ENCODE data around the gene GNG14. TPM values are rescaled to one million over a fixed set of nuclear protein-coding genes. Genes with fewer than 3 reads are reported as not detected.
"Not testable (repeated sequence)": the region's sequence is repeated elsewhere in the genome, so short reads cannot be mapped to it uniquely, and the experiment has no call there.

GNG14 gene
- total and polyA plus RNA-seq, 10 of the 15 experiments (the other 5 are each of a cell fraction or from before 2014, with no cell fraction given) = not detected

- SMC1A ChIA-PET (ENCODE audit: uncharacterized antibody, unreplicated experiment); FAIRE-seq; H3K4me1 ChIP-seq (ENCODE audit: control insufficient read depth, insufficient read depth, low read length); H4K20me1 ChIP-seq (ENCODE audit: control insufficient read depth, insufficient read depth); H3K4me2 ChIP-seq (ENCODE audit: control insufficient read depth, insufficient read depth); in situ Hi-C loops (cut with MboI); RAD21 ChIA-PET (ENCODE audit: unreplicated experiment); H3K27me3 ChIP-seq (replicated peaks in 1 of 2; ENCODE audit: control insufficient read depth in 2 of 2, insufficient read depth in 2 of 2, low read length in 1 of 2); H3K79me2 ChIP-seq (ENCODE audit: control insufficient read depth, insufficient read depth, low read length); H2AFZ ChIP-seq (ENCODE audit: control insufficient read depth, low read depth, low read length); DNase-seq (ENCODE audit: low read depth, low spot score); CTCF ChIA-PET; H3K27ac ChIP-seq (ENCODE audit: control insufficient read depth, insufficient read depth); BruUV-seq (replicated peaks); ATAC-seq; H3K9ac ChIP-seq (ENCODE audit: control insufficient read depth, insufficient read depth, low read length); H3K9me3 ChIP-seq (replicated peaks; ENCODE audit: control insufficient read depth, insufficient read depth, low read length); intact Hi-C loops (cut with micrococcal nuclease; ENCODE audit: unreplicated experiment); H3K4me3 ChIP-seq: not testable (repeated sequence)
- H3K36me3 ChIP-seq (ENCODE audit: control insufficient read depth in 2 of 2, insufficient read depth in 2 of 2, low read length in 1 of 2) = peaks cover 26 to 31% of the 10 kb centered on the region in 2 experiments
- WGBS (ENCODE audit: insufficient coverage, insufficient replicate concordance, low lambda C conversion rate, missing lambda C conversion rate) = 61% methylated on average over 11 of the region's 14 CpGs
- POLR2A ChIA-PET = interaction anchor here (0.6 kb wide), 1 partner anchor 40 kb away, joined by 5 read pairs; no protein-coding TSS in a partner anchor
- TF ChIP-seq, protein P1, sequence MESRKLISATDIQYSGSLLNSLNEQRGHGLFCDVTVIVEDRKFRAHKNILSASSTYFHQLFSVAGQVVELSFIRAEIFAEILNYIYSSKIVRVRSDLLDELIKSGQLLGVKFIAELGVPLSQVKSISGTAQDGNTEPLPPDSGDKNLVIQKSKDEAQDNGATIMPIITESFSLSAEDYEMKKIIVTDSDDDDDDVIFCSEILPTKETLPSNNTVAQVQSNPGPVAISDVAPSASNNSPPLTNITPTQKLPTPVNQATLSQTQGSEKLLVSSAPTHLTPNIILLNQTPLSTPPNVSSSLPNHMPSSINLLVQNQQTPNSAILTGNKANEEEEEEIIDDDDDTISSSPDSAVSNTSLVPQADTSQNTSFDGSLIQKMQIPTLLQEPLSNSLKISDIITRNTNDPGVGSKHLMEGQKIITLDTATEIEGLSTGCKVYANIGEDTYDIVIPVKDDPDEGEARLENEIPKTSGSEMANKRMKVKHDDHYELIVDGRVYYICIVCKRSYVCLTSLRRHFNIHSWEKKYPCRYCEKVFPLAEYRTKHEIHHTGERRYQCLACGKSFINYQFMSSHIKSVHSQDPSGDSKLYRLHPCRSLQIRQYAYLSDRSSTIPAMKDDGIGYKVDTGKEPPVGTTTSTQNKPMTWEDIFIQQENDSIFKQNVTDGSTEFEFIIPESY (IDR thresholded peaks at IDR 0.05) = peak; percentile 99
These were observed 24.3 kb downstream of the GNG14 start for GRCh38 chr19:12712077-12712476.

DNA sequence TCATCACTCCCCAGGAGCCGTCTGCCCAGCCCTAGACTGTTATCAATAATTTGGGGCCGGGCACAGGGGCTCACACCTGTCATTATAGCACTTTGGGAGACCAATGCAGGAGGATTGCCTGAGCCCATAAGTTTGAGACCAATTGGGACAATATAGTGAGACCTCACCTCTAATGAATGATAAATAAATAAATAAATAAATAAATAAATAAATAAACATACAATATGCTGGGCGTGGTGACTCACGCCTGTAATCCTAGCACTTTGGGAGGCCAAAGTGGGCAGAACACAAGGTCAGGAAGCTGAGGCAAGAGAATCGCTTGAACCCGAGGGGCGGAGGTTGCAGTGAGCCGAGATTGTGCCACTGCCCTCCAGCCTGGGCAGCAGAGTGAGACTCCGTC, 25.5 kb downstream of the GNG14 start:
- ATAC-seq; H3K27ac ChIP-seq (ENCODE audit: control insufficient read depth, insufficient read depth); H3K4me3 ChIP-seq; H4K20me1 ChIP-seq (ENCODE audit: control insufficient read depth, insufficient read depth); H2AFZ ChIP-seq (ENCODE audit: control insufficient read depth, low read depth, low read length); FAIRE-seq; BruUV-seq (replicated peaks); POLR2A ChIA-PET; SMC1A ChIA-PET (ENCODE audit: uncharacterized antibody, unreplicated experiment); H3K9ac ChIP-seq (ENCODE audit: control insufficient read depth, insufficient read depth, low read length); H3K4me2 ChIP-seq (ENCODE audit: control insufficient read depth, insufficient read depth); intact Hi-C loops (cut with micrococcal nuclease; ENCODE audit: unreplicated experiment); H3K4me1 ChIP-seq (ENCODE audit: control insufficient read depth, insufficient read depth, low read length); H3K9me3 ChIP-seq (replicated peaks; ENCODE audit: control insufficient read depth, insufficient read depth, low read length); DNase-seq (ENCODE audit: low read depth, low spot score); in situ Hi-C loops (cut with MboI); H3K79me2 ChIP-seq (ENCODE audit: control insufficient read depth, insufficient read depth, low read length); H3K27me3 ChIP-seq (replicated peaks in 1 of 2; ENCODE audit: control insufficient read depth in 2 of 2, insufficient read depth in 2 of 2, low read length in 1 of 2): not testable (repeated sequence)
- RAD21 ChIA-PET (ENCODE audit: unreplicated experiment) = interaction anchor here (0.9 kb wide), 1 partner anchor 11 kb away, joined by 3 read pairs; the partner anchor contains the start of gene TNPO2
- CTCF ChIA-PET = interaction anchor here (0.7 to 1.1 kb wide), 2 partner anchors 45 to 218 kb away, joined by 3 to 4 read pairs; no protein-coding TSS in a partner anchor
- peaks cover 26 to 31% of the 10 kb centered on the region in 2 experiments for H3K36me3 ChIP-seq (ENCODE audit: control insufficient read depth in 2 of 2, insufficient read depth in 2 of 2, low read length in 1 of 2)
- WGBS (ENCODE audit: insufficient coverage, insufficient replicate concordance, low lambda C conversion rate, missing lambda C conversion rate) = 97% methylated on average over 9 of the region's 9 CpGs
